Esophagus squamous epithelium (tissue), 4 donors: Measurements from ENCODE around the gene EPPIN.

ENCODE experiments used
- POLR2A ChIP-seq, 4 donors: fragments of 450-650 bp; IDR thresholded peaks; one replicate each; pipeline ENCODE4 v1.6.1; 2017; ENCODE audit warnings: antibody characterized with exemption in 4 of 4, mild to moderate bottlenecking in 4 of 4, moderate library complexity in 3 of 4
- TF ChIP-seq, protein P1 (sequence below), 6 experiments: fragments of 450-650 bp in 4 of 6; fragments of 200-600 bp in 2 of 6; sonication (generic) in 2 of 6; IDR thresholded peaks; one replicate each; pipeline ENCODE4 v1.5.1; 2016 to 2019; ENCODE audit warnings: antibody characterized with exemption in 6 of 6, mild to moderate bottlenecking in 4 of 6, moderate library complexity in 4 of 6

DNA sequence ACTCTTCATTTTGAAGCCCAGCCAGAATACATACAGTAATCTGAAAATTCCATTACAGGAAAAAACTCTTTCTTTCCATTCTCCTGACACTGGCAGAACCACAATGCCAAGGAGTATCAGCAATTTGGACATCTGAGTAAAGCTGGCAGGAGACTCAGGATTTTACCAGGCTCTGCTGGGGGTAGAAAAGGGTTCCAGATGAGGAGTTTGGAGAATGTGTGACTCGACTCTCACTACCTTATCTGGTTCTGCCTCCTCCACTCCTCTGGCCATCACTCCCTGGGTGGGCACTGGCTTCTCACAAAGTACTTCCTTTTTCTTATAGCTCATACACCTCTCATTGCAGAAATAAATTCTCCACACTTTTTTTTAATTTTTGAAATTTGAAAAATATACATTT is 42.5 kb upstream of the EPPIN start:
- TF ChIP-seq, protein P1, sequence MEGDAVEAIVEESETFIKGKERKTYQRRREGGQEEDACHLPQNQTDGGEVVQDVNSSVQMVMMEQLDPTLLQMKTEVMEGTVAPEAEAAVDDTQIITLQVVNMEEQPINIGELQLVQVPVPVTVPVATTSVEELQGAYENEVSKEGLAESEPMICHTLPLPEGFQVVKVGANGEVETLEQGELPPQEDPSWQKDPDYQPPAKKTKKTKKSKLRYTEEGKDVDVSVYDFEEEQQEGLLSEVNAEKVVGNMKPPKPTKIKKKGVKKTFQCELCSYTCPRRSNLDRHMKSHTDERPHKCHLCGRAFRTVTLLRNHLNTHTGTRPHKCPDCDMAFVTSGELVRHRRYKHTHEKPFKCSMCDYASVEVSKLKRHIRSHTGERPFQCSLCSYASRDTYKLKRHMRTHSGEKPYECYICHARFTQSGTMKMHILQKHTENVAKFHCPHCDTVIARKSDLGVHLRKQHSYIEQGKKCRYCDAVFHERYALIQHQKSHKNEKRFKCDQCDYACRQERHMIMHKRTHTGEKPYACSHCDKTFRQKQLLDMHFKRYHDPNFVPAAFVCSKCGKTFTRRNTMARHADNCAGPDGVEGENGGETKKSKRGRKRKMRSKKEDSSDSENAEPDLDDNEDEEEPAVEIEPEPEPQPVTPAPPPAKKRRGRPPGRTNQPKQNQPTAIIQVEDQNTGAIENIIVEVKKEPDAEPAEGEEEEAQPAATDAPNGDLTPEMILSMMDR (IDR thresholded peaks at IDR 0.05): no peak
- TF ChIP-seq POLR2A (IDR thresholded peaks at IDR 0.05): no peak
